Activated CD4-positive, alpha-beta T cell treated with anti-CD3 and anti-CD28 coated beads, Interleukin-2, amount 50 U/mL, for 16 hours (primary cell): ENCODE measurements around the gene APCDD1.
A peak's percentile ranks its signal among the peaks of the same experiment; 100 is the strongest.
"Not testable (repeated sequence)": the region's sequence is repeated elsewhere in the genome, so short reads cannot be mapped to it uniquely, and the experiment has no call there.

ENCODE experiments used
- DNase-seq: peaks from one replicate; pipeline ENCODE4 v3.0.0-alpha.2; 2020

Gene APCDD1

GRCh38 chr18:10499230-10499629 is 44.8 kb downstream of the APCDD1 start:
- peak; percentile 36 for DNase-seq

GRCh38 chr18:10500038-10500437 is 45.6 kb downstream of the APCDD1 start:
- no peak for DNase-seq

DNA sequence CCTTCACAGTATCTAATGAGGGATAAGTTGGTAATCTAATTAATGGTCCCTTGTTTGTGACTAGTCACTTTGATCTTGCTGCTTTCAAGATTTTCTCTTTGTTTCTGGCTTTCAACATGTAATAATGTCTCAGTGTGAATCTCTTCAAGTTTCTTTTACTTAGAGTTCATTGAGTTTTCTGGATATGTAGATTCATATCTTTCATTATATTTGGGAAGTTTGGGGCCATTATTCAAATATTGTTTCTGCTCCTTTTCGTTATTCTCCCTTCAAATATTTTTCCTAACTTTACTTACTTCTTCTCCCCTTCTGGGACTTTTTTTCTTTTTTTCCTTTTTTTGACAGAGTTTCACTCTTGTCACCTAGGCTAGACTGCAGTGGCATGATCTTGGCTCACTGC is 50.3 kb downstream of the APCDD1 start:
- DNase-seq: no peak

DNA sequence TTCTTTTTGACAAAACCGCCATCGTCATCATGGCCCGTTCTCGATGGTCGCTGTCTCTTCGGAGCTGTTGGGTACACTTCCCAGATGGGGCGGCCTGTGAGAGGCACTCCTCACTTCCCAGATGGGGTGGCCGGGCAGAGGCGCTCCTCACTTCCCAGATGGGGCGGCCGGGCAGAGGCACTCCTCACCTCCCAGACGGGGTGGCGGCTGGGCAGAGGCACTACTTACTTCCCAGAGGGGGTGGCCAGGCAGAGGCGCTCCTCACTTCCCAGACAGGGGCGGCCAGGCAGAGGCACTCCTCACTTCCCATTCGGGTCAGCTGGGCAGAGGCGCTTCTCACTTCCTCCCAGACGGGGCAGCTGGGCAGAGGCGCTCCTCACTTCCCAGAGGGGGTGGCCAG is 51.5 kb downstream of the APCDD1 start:
- not testable (repeated sequence) for DNase-seq

DNA sequence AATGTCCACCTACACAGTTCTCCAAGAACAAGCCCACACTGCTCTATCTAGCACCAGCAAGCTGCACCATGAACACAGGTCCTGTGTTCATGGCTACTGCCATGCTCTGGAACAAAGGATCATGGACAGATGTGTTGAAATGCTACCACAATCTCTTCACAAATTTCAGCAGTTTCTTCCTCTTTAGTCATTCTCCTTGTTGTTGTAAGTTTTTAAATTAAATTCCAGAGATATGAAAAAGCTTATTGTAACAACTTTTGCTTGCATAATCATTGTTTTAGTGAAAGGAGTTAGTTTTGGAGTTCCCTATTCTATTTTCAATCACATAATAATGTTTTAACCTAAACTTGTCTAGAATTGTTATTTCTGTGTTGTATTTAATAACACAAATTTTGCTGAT is 54.2 kb downstream of the APCDD1 start:
- DNase-seq: no peak

DNA sequence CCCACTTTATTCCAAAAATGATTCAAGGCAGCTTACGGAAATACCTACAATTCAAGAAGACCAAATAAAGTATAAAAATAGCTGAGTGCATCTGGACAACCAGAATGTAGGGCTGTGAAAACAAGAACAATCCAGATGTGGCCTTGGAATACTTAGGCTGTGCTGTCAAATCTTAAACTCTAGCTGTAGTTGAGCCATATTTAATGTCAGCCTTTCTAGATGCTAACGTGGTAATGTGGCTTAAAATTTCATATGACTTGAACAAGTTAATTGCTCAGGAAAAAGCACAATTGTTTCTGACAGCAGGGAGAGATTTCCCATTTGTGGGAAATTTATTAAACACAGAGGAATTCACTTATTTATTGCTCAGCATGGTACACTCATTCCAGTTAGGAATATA is 56.8 kb downstream of the APCDD1 start:
- no peak for DNase-seq

- DNase-seq: no peak
Observed at GRCh38 chr18:10514082-10514481, 59.6 kb downstream of the APCDD1 start.

DNA sequence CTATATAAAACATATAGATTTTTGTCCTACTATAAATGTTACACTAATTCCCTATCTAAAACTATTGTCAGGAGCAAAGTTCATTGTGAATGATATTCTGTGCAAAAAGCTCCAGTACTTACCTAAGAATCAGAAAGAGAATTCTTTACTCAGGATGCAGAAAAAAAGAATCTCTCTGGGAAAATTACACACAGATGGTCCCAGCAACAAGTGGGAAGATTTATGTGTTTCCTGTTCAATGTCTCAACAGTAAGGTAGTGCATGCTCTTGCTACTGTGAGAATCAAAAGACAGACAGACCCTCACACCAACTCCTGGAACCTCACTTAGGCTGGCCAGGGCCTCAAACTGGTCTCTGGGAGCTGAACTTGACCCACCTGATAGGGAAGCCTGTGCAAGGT is 60.2 kb downstream of the APCDD1 start:
- no peak for DNase-seq

GRCh38 chr18:10515456-10515855 is 61.0 kb downstream of the APCDD1 start:
- no peak for DNase-seq

DNA sequence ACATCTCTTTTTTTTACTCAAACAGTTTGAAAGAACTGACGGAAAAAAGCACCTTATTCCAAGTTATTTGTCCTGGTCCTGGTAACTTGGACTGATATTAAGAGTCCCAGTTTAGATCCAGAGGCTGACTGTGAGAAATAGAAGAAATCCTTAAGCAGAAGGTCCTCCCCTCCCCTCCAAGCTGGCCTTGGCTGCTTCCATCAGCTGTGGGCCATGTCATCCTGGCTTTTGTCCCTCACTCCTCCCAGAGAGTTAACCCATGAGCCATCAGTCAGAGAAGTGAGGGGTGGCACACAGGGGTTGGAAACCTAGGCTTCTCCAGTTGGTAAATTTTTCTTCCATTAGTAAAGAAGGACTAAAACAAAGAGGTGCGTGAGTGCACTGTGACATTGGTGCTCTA is 61.6 kb downstream of the APCDD1 start:
- DNase-seq: no peak

DNA sequence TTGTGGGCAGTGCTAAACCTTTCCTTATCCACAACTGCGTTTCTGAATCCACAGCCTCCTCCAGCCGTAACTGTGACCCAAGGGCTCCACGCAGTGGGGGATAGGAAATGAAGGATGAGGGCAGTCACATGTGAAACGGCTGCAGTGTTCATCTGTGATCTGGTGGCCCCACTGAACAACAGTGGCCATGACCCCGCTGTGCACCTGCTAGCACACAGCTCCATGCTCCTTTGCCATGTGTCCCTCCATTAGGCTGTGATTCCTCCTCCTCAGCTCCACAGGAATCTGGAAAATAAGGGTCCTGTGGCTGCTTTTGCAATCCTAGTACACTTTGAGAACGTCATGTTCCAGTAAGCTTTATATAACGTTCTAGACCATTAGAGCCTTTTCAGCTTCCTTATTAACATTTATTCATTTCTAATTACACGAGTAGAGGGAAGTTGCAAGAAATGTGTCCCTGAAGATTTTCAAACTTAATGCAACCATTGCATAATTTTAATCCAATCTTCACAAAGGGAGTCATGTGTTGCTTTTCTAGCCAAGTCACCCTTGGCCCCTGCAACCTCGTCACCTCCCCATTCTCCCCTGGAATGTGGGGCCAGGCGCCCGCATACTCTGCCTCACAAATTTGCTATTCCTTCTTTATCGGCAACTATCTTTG is 64.3 kb downstream of the APCDD1 start:
- DNase-seq: no peak

- no peak for DNase-seq
Observed at GRCh38 chr18:10519366-10519765, 64.9 kb downstream of the APCDD1 start.

GRCh38 chr18:10519999-10520935 is 65.8 kb downstream of the APCDD1 start:
- peak; percentile 64 for DNase-seq

DNA sequence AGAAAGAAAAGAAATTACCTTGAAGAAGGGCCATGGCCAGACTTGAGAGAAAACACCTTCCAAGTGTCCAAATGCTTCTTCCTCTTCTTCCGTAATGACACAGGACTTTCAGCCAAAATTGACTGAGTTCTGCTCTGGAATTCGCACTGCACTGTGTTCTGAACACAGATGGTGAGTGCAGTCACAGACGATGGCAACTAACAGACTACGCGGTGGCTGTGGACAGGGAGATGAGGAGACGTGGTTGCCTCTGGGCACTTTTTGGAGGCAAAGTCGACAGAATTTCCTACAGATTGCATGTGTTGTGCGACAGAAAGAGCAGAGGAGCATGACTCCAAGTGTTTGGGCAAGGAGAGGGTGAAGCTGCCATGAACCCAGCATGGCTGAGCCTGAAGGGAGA is 67.1 kb downstream of the APCDD1 start:
- no peak for DNase-seq

DNA sequence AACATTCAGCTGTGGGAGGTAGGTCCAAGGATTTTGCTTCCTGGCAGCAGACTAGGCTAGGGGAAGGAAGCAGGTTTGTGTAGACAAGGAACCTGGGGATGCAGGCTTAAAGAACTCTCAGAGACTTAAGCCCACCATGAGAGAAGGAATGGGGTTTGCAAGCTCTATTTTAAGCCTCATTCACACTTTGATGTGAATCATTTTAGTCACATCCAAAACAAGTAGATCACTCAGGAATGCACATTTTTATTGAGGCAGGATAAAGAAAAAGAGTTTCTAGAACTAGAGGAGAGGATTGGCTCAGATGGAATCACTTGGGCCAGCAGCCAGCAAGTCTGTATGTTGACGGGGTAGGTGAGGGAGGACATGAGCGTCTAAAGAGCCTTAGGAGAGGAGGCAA is 68.1 kb downstream of the APCDD1 start:
- DNase-seq: no peak

- no peak for DNase-seq
Observed at GRCh38 chr18:10523544-10523943, 69.1 kb downstream of the APCDD1 start.

DNA sequence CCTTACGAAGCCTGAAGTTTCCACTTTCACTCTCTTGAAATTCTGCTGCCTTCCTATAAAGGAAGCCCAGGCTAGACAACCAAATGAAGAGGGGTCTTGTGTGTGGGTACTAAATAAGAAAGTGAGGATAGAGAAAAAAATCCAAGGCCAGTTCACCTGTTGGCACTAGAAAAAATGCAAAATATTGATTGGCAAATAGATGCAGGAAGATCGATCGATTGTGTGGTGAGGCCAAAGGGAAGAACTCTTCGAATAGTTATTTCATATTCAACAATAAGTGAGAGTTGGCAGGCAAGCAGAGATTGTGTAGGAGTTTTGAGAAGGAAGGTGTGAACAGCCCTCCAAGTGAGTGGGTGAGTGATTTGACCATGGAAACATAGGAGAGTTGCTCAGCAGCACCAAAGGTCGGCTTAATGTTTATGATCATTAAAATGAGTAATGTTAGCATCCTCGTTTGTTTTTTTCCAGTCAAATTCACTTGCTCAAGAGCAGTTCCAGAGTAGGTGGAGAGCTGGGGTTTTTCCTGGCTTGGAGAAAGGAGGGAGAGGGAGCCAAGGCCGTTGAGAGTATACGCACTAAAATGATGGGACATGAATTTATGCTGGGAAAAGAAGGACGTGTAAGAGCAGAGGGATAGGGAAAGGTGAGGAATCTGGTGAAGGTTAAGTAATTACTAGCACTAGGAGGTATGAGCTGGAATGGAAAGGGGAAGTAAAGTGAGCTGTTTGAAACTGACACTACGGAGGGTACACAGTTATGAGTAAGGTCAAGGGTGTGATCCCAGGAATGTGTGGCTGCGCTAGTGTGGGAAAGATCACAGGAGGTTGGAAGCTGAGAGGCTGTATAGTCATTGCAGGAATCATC is 70.3 kb downstream of the APCDD1 start:
- DNase-seq: no peak

DNA sequence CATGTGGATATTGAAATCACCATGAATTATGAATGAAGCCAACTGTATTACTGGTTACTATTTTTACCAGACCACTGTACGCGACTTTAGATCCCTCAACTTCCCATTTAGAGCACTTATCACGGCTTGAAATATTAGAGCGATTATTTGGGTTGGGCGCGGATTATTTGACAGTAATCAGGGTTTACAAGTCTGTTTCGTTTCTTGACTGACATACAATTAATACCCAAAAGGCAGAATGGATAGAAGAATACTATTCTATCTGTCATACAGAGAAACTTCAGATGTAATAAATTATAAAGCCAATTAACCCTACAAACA is 70.9 kb downstream of the APCDD1 start:
- DNase-seq: no peak

DNA sequence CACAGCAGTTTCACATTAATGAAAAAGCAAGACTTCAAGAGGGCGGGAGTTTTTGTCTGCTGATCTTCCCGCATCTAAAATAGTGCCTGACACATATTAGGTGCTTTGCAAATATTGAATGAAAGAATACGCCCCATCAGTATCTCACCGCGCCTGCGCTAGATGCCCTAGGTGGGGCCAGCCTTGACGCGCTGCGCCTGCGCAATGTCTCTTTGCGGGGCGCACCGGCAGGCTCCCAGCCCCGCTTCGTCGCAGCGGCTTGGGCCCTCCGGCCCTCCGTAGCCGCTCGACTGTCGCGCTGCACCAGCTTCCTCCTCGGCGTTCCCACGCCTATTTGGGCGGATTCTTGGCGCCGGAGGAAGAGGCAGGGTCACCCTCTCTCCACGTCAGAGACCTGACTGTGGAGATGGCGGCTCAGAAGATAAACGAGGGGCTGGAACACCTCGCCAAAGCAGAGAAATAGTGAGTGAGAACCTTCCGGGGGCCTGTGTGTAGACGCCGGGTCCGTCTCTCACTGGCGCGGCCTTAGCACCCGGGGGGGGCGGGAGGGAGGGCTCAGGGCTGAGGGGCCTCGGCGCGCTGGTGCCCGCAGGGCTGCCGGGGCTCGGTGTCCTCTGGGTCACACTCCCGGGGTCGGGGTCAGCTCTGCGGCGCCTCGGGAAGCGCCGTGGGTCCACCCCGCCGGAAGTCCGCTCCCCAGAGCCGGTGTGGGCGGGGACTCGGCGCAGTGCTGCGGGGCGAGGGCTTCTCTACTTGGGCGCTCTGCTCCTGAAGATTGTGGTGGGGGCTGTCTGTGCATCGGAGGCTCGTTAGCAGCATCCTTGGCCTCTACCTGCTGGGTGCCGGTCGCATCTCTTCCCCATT is 71.5 kb downstream of the APCDD1 start, which contains the start of gene NAPG:
NAPG (plus strand) TSS at position 331 of the 864 bp plus-strand sequence; CDS start at position 407, 76 bp downstream.
- DNase-seq: peak; percentile 93

GRCh38 chr18:10526561-10526949 is 72.1 kb downstream of the APCDD1 start:
- no peak for DNase-seq

GRCh38 chr18:10528439-10528838 is 74.0 kb downstream of the APCDD1 start:
- DNase-seq: no peak

DNA sequence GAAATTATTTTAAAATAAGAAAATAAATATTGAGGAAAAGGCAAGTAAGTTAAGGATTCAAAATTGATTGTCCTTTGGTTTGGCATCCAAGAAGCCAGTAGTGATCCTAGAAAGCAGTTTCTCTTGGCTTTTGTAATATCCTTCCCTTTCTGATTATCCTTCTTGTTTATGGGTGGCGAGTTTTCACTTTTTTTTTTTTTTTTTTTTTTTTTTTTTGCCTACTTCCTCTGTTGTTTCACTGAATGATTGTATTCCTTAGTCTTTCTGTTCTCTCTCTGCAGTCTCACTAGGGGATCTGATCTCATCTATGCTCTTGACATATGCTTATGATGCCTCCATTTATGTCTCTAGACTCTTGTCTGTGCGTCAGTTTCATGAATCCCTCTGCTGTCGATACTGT is 75.6 kb downstream of the APCDD1 start:
- peak; percentile 21 for DNase-seq
